ENCODE data around the gene PGAM2.
"Not testable (repeated sequence)": the region's sequence is repeated elsewhere in the genome, so short reads cannot be mapped to it uniquely, and the experiment has no call there.

Gene PGAM2

GRCh38 chr7:44044315-44045225, 20.8 kb downstream of the PGAM2 start, which contains the start of gene DBNL:
DBNL (plus strand) TSS chr7:44044702; CDS start chr7:44044738, 36 bp downstream.
- TF ChIP-seq CTCF (conservative IDR thresholded peaks at IDR 0.05; ENCODE audit: low read length): no peak
- peak within 1 kb of the TSS; percentile 91 for H3K4me3 ChIP-seq (ENCODE audit: low read length)
- DNase-seq (ENCODE audit: low read depth): peak; percentile 82

- peak overlapping the region; percentile 91 for H3K4me3 ChIP-seq (ENCODE audit: low read length)
- DNase-seq (ENCODE audit: low read depth): no peak
- no peak for TF ChIP-seq CTCF (conservative IDR thresholded peaks at IDR 0.05; ENCODE audit: low read length)
These were observed 21.5 kb downstream of the PGAM2 start for GRCh38 chr7:44043902-44044301.

DNA sequence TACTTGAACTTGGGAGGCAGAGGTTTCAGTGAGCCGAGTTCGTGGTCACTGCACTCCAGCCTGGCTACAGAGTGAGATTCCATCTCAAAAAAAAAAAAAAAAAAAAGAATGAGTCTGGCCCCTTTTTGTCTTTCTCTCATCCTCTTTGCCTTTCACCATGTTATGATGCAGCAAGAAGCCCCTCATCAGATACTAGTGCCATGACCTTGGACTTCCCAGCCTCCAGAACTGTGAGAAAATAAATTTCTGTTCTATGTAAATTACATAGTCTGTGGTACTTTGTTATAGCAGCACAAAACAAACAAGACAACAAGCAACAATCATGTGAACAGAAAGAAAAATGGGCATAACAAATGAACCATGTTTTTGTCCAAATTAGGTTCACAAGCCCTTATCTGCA, 23.1 kb downstream of the PGAM2 start:
- TF ChIP-seq CTCF (conservative IDR thresholded peaks at IDR 0.05; ENCODE audit: low read length): no peak
- no peak overlapping the region for H3K4me3 ChIP-seq (ENCODE audit: low read length)
- no peak for DNase-seq (ENCODE audit: low read depth)

DNA sequence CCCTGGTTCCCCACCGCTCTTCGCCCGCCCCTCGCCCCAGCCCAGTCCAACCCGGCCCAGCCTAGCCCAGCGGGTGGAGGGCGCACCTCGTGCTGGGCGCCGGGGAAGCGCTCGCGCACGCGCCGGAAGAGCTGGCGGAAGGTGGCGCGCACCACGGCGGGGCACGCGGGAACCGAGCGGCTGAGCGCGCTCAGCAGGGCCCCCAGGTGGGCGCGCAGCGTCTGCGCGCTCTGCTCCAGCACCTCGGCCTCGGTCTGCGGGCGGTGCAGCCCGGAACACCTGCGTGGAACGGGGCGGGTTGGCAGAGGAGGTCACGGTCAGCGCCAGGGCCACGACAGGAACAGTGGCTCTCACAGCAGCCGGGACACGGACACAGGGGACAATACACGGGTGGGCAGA, 24.9 kb downstream of the PGAM2 start:
- not testable (repeated sequence) for DNase-seq (ENCODE audit: low read depth)
- peak overlapping the region; percentile 26 for H3K4me3 ChIP-seq (ENCODE audit: low read length)

- not testable (repeated sequence) for H3K4me3 ChIP-seq (ENCODE audit: low read length); DNase-seq (ENCODE audit: low read depth)
These were observed 25.4 kb downstream of the PGAM2 start for GRCh38 chr7:44039800-44040492.

DNA sequence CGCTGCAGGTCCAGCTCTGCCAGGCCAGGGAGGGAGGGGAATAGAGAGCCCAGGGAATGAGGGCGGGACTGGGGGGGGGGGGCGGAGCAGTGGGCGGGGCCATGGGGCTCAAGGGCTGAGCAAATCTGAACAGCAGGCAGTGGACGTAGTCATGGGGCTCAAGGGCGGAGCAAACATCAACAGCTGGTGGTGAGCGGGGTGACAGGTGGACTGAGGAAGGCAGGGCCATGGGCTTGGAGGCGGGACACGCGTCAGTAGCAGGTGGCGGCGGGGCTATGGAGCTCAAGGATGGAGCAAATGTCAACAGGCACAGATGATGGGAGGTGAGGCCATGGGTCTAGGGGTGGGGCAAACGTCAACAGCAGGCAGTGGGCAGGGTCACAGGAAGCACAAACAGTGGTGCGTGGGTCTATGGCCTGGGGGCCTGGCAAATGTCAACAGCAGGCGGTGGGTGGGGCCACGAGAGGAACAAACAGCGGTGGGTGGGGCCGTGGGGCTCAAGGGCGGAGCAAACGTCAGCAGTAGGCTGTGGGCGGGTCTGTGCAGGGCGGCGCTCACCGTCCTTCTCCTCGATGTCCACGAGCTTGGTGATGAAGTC, 26.3 kb downstream of the PGAM2 start:
- peak overlapping the region; percentile 47 for H3K4me3 ChIP-seq (ENCODE audit: low read length)

GRCh38 chr7:44038553-44038952, 26.8 kb downstream of the PGAM2 start:
- not testable (repeated sequence) for H3K4me3 ChIP-seq (ENCODE audit: low read length); DNase-seq (ENCODE audit: low read depth)

More for the DNA sequence above, 26.3 kb downstream of the PGAM2 start:
- peak; percentile 30 for DNase-seq (ENCODE audit: low read depth)

DNA sequence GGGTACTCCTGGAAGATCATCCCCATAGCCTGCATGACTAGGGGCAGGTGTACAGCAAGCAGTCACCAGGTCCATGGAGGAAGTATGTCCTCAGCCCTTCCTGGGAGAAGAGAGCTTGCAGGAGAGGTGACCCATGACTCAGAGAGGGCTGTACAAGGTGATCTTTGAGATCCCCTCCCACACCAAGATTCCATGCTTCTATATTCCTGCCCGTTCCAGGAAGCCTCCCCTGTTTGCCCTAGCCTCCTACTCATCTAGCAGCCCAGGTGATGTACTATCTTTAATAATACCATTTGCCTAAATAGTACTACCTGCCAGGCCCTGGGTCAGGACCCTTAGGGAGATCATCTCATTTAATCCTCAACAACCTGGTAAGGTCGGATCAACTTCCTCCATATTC, 27.4 kb downstream of the PGAM2 start:
- H3K4me3 ChIP-seq (ENCODE audit: low read length); DNase-seq (ENCODE audit: low read depth): not testable (repeated sequence)

GRCh38 chr7:44036364-44036763, 29.0 kb downstream of the PGAM2 start:
- DNase-seq (ENCODE audit: low read depth); H3K4me3 ChIP-seq (ENCODE audit: low read length): not testable (repeated sequence)

DNA sequence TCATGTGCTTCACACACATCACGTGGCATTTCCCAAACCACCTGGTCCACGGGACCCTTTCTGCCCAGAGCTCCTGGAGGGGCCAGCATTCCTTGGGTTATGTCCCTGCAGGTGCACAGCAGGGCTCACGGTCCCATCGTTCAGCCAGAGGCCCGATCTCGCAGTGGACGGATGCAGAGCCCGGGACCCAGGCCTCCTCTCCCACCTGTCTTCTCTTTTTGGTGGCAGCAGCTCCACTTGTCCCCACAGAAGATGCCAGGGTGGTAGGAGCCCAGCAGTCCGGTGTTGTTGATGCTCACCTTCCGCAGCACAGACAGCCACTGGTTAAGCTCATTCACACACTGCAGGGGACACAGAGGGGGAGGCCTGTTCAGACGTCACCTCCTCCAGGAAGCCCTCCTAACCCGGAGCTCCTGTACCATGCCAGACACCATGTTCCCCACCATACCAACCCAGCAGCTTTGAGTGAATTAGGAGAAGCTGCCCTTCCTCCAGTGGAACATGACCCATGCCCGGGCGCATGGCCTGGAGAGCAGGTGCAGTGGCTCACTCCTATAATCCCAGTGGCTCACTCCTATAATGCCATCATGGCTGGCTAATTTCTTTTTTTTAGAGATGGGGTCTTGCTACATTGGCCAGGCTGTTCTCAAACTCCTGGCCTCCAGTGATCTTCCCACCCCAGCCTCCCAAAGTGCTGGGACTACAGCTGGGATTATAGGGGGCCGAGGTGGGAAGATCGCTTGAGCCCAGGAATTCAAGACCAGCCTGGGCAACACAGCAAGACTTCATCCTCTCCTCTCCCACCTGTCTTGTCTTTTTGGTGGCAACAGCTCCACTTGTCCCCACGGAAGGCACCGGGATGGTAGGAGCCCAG, 31.2 kb downstream of the PGAM2 start:
- not testable (repeated sequence) for DNase-seq (ENCODE audit: low read depth); H3K4me3 ChIP-seq (ENCODE audit: low read length)

DNA sequence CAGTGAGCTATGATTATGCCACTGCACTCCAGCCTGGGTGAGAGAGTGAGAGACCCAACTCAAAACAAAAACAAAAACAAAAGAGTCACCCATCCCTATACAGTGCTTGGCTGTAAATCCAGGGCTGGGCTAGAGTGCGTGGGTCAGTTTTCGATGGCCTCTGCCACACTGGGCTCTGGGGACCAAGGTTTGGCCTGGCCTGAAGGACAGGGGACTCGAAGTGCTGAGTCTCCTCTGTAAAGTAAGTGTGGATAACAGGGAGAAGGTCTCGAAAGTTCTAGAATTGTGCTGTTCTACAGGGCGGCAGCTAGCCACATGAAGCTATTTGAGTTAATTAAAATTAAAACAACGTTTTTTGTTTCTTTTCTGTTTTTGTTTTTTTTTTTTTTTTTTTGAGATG, 33.3 kb downstream of the PGAM2 start:
- not testable (repeated sequence) for H3K4me3 ChIP-seq (ENCODE audit: low read length); DNase-seq (ENCODE audit: low read depth)

GRCh38 chr7:44031319-44031718, 34.0 kb downstream of the PGAM2 start:
- H3K4me3 ChIP-seq (ENCODE audit: low read length); DNase-seq (ENCODE audit: low read depth): not testable (repeated sequence)

DNA sequence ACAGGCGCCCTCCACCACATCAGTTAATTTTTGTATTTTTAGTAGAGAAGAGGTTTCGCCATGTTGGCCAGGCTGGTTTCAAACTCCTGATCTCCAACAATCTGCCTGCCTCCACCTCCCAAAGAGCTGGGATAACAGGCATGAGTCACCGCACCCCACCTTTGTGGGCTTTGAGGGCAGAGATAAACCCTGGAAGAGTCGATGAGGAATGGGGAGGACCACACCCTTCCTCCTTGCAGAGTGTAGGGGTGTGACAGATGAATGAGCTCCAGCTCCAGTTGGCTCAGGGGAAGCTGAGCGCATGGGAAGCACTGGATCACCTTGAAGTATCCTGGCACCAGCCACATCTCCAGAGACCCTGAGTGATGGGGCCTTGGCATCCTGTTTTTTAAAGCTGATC, 35.3 kb downstream of the PGAM2 start:
- not testable (repeated sequence) for DNase-seq (ENCODE audit: low read depth)

DNA sequence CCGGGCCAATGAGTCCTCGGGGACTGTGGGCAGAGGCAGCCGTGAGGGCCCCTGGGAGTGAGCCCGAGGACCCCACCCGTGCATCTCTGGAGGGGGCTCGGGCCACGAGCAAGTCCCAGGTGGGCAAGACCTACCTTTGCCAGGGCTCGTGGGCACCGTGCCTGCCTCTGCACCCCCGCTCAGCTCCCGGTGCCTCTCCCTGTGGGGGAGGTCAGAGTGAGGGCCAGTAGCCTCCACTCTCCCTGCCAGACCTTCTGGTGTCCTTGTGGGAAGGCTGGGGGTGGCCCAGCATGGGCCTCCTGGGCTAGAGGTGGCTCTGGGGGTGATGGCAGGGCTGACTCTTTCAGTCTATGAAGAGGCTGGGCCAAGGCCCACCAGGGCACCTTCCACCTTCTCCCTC, 35.9 kb downstream of the PGAM2 start:
- DNase-seq (ENCODE audit: low read depth): not testable (repeated sequence)

More for the DNA sequence above, 35.3 kb downstream of the PGAM2 start:
- H3K4me3 ChIP-seq (ENCODE audit: low read length): not testable (repeated sequence)

More for the DNA sequence above, 35.9 kb downstream of the PGAM2 start:
- not testable (repeated sequence) for H3K4me3 ChIP-seq (ENCODE audit: low read length)

All from AG10803 (cell line).